Measurements from ENCODE around the gene IMMP2L.

DNA sequence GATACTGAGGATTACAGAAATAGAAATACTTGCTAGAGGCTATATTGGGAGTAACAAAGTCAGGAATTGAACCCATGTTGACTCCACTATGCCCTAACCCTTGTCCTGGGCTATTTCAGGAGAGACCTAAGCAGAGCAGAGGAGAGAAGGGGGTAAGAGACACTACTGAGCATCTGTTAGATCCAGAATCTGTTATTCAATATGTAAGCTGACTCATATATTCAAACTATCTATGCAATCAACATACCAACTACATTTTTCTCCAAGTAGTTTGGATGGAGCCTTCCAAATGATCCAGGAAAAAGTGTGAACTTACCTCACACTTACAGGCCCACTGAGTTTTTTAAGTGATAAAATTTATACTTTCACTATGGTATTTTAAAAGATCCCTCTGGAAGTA lies 216.1 kb downstream of the IMMP2L start:
- TF ChIP-seq, protein P1, sequence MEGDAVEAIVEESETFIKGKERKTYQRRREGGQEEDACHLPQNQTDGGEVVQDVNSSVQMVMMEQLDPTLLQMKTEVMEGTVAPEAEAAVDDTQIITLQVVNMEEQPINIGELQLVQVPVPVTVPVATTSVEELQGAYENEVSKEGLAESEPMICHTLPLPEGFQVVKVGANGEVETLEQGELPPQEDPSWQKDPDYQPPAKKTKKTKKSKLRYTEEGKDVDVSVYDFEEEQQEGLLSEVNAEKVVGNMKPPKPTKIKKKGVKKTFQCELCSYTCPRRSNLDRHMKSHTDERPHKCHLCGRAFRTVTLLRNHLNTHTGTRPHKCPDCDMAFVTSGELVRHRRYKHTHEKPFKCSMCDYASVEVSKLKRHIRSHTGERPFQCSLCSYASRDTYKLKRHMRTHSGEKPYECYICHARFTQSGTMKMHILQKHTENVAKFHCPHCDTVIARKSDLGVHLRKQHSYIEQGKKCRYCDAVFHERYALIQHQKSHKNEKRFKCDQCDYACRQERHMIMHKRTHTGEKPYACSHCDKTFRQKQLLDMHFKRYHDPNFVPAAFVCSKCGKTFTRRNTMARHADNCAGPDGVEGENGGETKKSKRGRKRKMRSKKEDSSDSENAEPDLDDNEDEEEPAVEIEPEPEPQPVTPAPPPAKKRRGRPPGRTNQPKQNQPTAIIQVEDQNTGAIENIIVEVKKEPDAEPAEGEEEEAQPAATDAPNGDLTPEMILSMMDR (IDR thresholded peaks at IDR 0.05): no peak
- TF ChIP-seq POLR2A (IDR thresholded peaks at IDR 0.05): no peak

All from thyroid gland (tissue), 4 donors.